Astrocyte (in vitro differentiated cells and primary cell): ENCODE results near the gene OR11H7.

Experiments
- CTCF ChIP-seq: IDR thresholded peaks from 2 replicates; pipeline ENCODE4 v1.5.1; 2011; ENCODE audit warnings: low read depth, mild to moderate bottlenecking, inconsistent platforms, low read length, moderate library complexity; ENCODE audit not compliant: insufficient read depth
- EZH2 ChIP-seq: IDR thresholded peaks from 2 replicates; pipeline ENCODE4 v1.6.1; 2012; ENCODE audit warnings: mild to moderate bottlenecking, low read length, inconsistent platforms; ENCODE audit not compliant: insufficient read depth

- TF ChIP-seq CTCF (no peak), EZH2 (no peak)
Measured at GRCh38 chr14:20228681-20229080, at the start of gene OR11H7.
